Measurements from ENCODE around the gene KIAA1755.

GRCh38 chr20:38194971-38195504 lies 65.5 kb downstream of the KIAA1755 start:
- TF ChIP-seq YY1 (IDR thresholded peaks at IDR 0.05; ENCODE audit: insufficient read depth, insufficient read length) (no peak), SUZ12 (IDR thresholded peaks at IDR 0.05; ENCODE audit: extremely low read depth, insufficient read depth, insufficient read length) (no peak)

All from NT2/D1 (cell line).